DOHH2 (cell line): ENCODE data around the gene ZNF253.
"Not testable (repeated sequence)": the region's sequence is repeated elsewhere in the genome, so short reads cannot be mapped to it uniquely, and the experiment has no call there.

Experiments
- H3F3A ChIP-seq: fragments of 200-600 bp; sonication (generic), shearing (Covaris generic); 2 replicates; pipeline ENCODE4 v1.6.0; 2016; ENCODE audit warnings: antibody characterized with exemption, mild to moderate bottlenecking; ENCODE audit not compliant: control insufficient read depth, insufficient read depth
- H3K27ac ChIP-seq: fragments of 200-600 bp; sonication (generic); 2 replicates; pipeline ENCODE4 v1.5.1; 2014; ENCODE audit warnings: low read depth, mild to moderate bottlenecking, low read length, moderate library complexity
- H3K27me3 ChIP-seq: fragments of 200-600 bp; sonication (generic); 2 replicates; pipeline ENCODE4 v1.6.1; 2014; ENCODE audit warnings: mild to moderate bottlenecking, low read length, mixed read lengths; ENCODE audit not compliant: control insufficient read depth
- H3K36me3 ChIP-seq: fragments of 200-600 bp; sonication (generic); 2 replicates; pipeline ENCODE4 v1.6.1; 2014; ENCODE audit warnings: mild to moderate bottlenecking, low read length, moderate library complexity, mixed read lengths; ENCODE audit not compliant: control insufficient read depth
- H3K4me1 ChIP-seq: fragments of 200-600 bp; sonication (generic); 2 replicates; pipeline ENCODE4 v1.6.1; 2014; ENCODE audit warnings: mild to moderate bottlenecking, low read length, mixed read lengths; ENCODE audit not compliant: control insufficient read depth
- H3K4me2 ChIP-seq: fragments of 200-600 bp; sonication (generic); 2 replicates; pipeline ENCODE4 v1.6.0; 2014; ENCODE audit warnings: mild to moderate bottlenecking, low read length, moderate library complexity
- H3K4me3 ChIP-seq: fragments of 200-600 bp; sonication (generic); 2 replicates; pipeline ENCODE4 v1.5.1; 2014; ENCODE audit warnings: mild to moderate bottlenecking, low read length, mixed read lengths
- H3K79me2 ChIP-seq: fragments of 200-600 bp; sonication (generic); 2 replicates; pipeline ENCODE4 v1.6.1; 2014; ENCODE audit warnings: mild to moderate bottlenecking, low read length, mixed read lengths; ENCODE audit not compliant: control insufficient read depth
- H3K9me2 ChIP-seq: fragments of 200-600 bp; sonication (generic); replicated peaks from 2 replicates; pipeline ENCODE4 v1.6.1; 2014; ENCODE audit warnings: mild to moderate bottlenecking, low read length, mixed read lengths; ENCODE audit not compliant: control insufficient read depth
- H3K9me3 ChIP-seq: fragments of 200-600 bp; sonication (generic); 2 replicates; pipeline ENCODE4 v1.6.1; 2014; ENCODE audit warnings: antibody characterized with exemption, low read length, mixed read lengths; ENCODE audit not compliant: control insufficient read depth, insufficient read depth
- H4K20me1 ChIP-seq: fragments of 200-600 bp; sonication (generic); 2 replicates; pipeline ENCODE4 v1.6.0; 2014; ENCODE audit warnings: low read depth, mild to moderate bottlenecking, antibody characterized with exemption, low read length, moderate library complexity; ENCODE audit not compliant: control insufficient read depth, insufficient read depth
- EZH2phosphoT487 ChIP-seq: fragments of 200-600 bp; sonication (generic); IDR thresholded peaks from 2 replicates; pipeline ENCODE4 v1.6.1; 2017; ENCODE audit warnings: borderline replicate concordance, mild to moderate bottlenecking, antibody characterized with exemption, low read length, moderate library complexity, mixed read lengths
- TF ChIP-seq, protein P1 (sequence below): fragments of 200-600 bp; sonication (generic); IDR thresholded peaks from one replicate; pipeline ENCODE4 v1.5.1; 2014; ENCODE audit warnings: antibody characterized with exemption, mild to moderate bottlenecking, low read depth, low read length; ENCODE audit not compliant: poor library complexity, severe bottlenecking

The ZNF253 gene

DNA sequence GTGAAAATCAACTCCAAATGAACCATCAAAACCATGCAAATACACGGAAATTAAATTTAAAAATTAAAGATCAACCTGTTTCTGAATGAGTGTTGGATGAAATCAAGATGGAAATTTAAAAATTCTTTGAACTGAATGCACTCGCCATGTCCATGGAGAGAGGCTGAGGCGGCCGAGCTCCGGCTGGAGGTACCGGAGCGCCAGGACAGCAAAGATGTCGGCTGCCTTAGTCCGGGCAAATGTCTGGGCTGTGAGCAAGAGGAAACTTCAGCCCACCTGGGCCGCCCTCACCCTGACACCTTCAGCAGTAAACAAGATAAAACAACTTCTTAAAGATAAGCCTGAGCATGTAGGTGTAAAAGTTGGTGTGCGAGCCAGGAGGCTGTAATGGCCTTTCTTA is 38.8 kb upstream of the ZNF253 start:
- Histone ChIP-seq H3K4me3 (no peak overlapping the region), H3K27ac (no peak overlapping the region), H3K4me1 (peaks cover 3% of the 10 kb centered on the region), H3K27me3 (no peaks in the 10 kb centered on the region), H3K79me2 (no peaks in the 10 kb centered on the region), H3K36me3 (no peaks in the 10 kb centered on the region), H3F3A (no peaks in the 10 kb centered on the region), H3K4me2 (no peak overlapping the region), H4K20me1 (no peaks in the 10 kb centered on the region), H3K9me3 (peaks cover 61% of the 10 kb centered on the region), H3K9me2 (no peaks in the 10 kb centered on the region)
- TF ChIP-seq EZH2phosphoT487: no peak

DNA sequence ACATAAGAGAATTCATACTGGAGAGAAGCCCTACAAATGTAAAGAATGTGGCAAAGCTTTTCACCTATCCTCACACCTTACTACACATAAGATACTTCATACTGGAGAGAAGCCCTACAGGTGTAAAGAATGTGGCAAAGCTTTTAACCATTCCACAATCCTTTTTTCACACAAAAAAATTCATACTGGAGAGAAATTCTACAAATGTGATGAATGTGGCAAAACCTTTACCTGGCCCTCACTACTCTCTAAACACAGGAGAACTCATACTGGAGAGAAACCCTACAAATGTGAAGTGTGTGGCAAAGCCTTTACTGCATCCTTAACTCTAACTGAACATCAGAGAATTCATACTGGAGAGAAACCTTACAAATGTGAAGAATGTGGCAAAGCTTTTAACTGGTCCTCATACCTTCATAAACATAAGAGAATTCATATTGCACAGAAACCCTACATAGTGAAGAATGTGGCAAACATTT is 30.1 kb upstream of the ZNF253 start:
- Histone ChIP-seq H3K9me3 (peaks cover 39% of the 10 kb centered on the region), H4K20me1 (no peaks in the 10 kb centered on the region), H3K27me3 (no peaks in the 10 kb centered on the region), H3K36me3 (no peaks in the 10 kb centered on the region), H3K4me1 (no peaks in the 10 kb centered on the region), H3K9me2 (no peaks in the 10 kb centered on the region), H3K4me3 (no peak overlapping the region), H3K79me2 (no peaks in the 10 kb centered on the region), H3K4me2 (no peak overlapping the region), H3F3A (no peaks in the 10 kb centered on the region), H3K27ac (no peak overlapping the region)
- no peak for TF ChIP-seq EZH2phosphoT487
- TF ChIP-seq, protein P1, sequence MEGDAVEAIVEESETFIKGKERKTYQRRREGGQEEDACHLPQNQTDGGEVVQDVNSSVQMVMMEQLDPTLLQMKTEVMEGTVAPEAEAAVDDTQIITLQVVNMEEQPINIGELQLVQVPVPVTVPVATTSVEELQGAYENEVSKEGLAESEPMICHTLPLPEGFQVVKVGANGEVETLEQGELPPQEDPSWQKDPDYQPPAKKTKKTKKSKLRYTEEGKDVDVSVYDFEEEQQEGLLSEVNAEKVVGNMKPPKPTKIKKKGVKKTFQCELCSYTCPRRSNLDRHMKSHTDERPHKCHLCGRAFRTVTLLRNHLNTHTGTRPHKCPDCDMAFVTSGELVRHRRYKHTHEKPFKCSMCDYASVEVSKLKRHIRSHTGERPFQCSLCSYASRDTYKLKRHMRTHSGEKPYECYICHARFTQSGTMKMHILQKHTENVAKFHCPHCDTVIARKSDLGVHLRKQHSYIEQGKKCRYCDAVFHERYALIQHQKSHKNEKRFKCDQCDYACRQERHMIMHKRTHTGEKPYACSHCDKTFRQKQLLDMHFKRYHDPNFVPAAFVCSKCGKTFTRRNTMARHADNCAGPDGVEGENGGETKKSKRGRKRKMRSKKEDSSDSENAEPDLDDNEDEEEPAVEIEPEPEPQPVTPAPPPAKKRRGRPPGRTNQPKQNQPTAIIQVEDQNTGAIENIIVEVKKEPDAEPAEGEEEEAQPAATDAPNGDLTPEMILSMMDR: no peak

- H3F3A ChIP-seq: no peaks in the 10 kb centered on the region
- no peak overlapping the region for H3K4me2 ChIP-seq
- H3K36me3 ChIP-seq: no peaks in the 10 kb centered on the region
- no peaks in the 10 kb centered on the region for H4K20me1 ChIP-seq
- no peaks in the 10 kb centered on the region for H3K9me2 ChIP-seq
- no peak overlapping the region for H3K4me3 ChIP-seq
- H3K27me3 ChIP-seq: no peaks in the 10 kb centered on the region
- no peak for TF ChIP-seq EZH2phosphoT487
- TF ChIP-seq, protein P1: no peak
- 0 out of 2 replicates have a peak, but pooled peaks cover 3% of the 10 kb centered on the region for H3K4me1 ChIP-seq
- H3K9me3 ChIP-seq: peaks cover 12% of the 10 kb centered on the region
- H3K27ac ChIP-seq: no peak overlapping the region
- H3K79me2 ChIP-seq: no peaks in the 10 kb centered on the region
Measured at GRCh38 chr19:19847781-19848180, 17.9 kb upstream of the ZNF253 start.

GRCh38 chr19:19849056-19849455 is 16.6 kb upstream of the ZNF253 start:
- no peak overlapping the region for H3K4me2 ChIP-seq
- H4K20me1 ChIP-seq: no peaks in the 10 kb centered on the region
- 0 out of 2 replicates have a peak, but pooled peaks cover 3% of the 10 kb centered on the region for H3K4me1 ChIP-seq
- no peak overlapping the region for H3K27ac ChIP-seq
- H3K9me3 ChIP-seq: peaks cover 12% of the 10 kb centered on the region; the same call in 1 of the 2 replicates
- H3K9me2 ChIP-seq: no peaks in the 10 kb centered on the region
- H3K36me3 ChIP-seq: no peaks in the 10 kb centered on the region
- no peaks in the 10 kb centered on the region for H3K27me3 ChIP-seq
- no peaks in the 10 kb centered on the region for H3F3A ChIP-seq
- no peaks in the 10 kb centered on the region for H3K79me2 ChIP-seq
- TF ChIP-seq EZH2phosphoT487: no peak
- TF ChIP-seq, protein P1: no peak
- H3K4me3 ChIP-seq: no peak overlapping the region

DNA sequence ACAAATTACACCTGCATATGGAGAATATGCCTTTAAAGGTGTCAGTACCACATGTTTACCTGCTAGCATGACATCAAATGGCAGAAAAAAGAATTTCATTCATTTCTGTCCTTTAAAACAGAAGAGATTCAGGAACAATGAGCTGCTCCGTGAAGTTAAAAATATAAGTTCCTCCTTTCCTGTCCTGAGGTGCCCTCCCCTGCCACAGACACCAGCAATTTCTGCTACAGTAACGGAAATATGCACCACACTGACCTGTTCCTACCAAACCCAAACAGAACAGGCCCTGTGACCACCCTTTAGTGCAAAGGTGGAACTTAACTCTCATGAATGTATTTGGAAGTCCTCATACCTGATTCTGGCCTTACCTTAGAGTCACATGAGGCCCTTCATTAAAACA is 13.9 kb upstream of the ZNF253 start:
- H3K9me2 ChIP-seq, H3K4me1 ChIP-seq, H3K4me2 ChIP-seq, H3K36me3 ChIP-seq, H3K4me3 ChIP-seq, H3K9me3 ChIP-seq, H3K27ac ChIP-seq, H4K20me1 ChIP-seq, H3F3A ChIP-seq, H3K79me2 ChIP-seq, H3K27me3 ChIP-seq: not testable (repeated sequence)
